ENCODE data around the gene CYP2W1.
"Not testable (repeated sequence)": the region's sequence is repeated elsewhere in the genome, so short reads cannot be mapped to it uniquely, and the experiment has no call there.

DNA sequence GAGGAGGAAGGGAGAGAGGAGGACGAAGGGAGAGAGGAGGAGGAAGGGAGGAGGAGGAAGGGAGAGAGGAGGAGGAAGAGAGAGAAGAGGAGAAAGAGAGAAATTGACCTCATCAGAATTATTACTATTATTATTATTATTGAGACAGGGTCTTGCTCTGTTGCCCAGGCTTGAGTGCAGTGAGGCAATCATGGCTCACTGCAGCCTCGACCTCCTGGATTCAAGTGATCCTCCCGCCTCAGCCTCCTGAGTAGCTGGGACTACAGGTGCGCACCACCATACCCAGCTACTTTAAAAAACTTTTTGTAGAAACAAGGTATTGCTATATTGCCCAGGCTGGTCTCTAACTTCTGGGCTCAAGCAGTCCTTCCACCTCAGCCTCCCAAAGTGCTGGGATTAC lies 39.2 kb upstream of the CYP2W1 start:
- TF ChIP-seq, protein P1, sequence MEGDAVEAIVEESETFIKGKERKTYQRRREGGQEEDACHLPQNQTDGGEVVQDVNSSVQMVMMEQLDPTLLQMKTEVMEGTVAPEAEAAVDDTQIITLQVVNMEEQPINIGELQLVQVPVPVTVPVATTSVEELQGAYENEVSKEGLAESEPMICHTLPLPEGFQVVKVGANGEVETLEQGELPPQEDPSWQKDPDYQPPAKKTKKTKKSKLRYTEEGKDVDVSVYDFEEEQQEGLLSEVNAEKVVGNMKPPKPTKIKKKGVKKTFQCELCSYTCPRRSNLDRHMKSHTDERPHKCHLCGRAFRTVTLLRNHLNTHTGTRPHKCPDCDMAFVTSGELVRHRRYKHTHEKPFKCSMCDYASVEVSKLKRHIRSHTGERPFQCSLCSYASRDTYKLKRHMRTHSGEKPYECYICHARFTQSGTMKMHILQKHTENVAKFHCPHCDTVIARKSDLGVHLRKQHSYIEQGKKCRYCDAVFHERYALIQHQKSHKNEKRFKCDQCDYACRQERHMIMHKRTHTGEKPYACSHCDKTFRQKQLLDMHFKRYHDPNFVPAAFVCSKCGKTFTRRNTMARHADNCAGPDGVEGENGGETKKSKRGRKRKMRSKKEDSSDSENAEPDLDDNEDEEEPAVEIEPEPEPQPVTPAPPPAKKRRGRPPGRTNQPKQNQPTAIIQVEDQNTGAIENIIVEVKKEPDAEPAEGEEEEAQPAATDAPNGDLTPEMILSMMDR (IDR thresholded peaks at IDR 0.05; ENCODE audit: insufficient read depth, low read length), result not testable (repeated sequence)
- TF ChIP-seq POLR2AphosphoS5 (IDR thresholded peaks at IDR 0.05; ENCODE audit: low read depth), result not testable (repeated sequence)
